NCI-H226 (cell line): ENCODE data around the gene NCMAP.
"Not testable (repeated sequence)": the region's sequence is repeated elsewhere in the genome, so short reads cannot be mapped to it uniquely, and the experiment has no call there.

Experiments used
- DNase-seq: peaks from one replicate; pipeline ENCODE4 v3.0.0-alpha.2; 2015

The NCMAP gene

GRCh38 chr1:24544239-24544638 lies 11.6 kb upstream of the NCMAP start:
- DNase-seq: no peak

GRCh38 chr1:24545662-24546061 lies 10.2 kb upstream of the NCMAP start:
- no peak for DNase-seq

GRCh38 chr1:24547195-24547594 lies 8.7 kb upstream of the NCMAP start:
- no peak for DNase-seq

- no peak for DNase-seq
Observed at GRCh38 chr1:24548070-24548469, 7.8 kb upstream of the NCMAP start.

- DNase-seq: not testable (repeated sequence)
Observed at GRCh38 chr1:24549210-24549609, 6.7 kb upstream of the NCMAP start.

GRCh38 chr1:24551290-24551959 lies 4.5 kb upstream of the NCMAP start:
- no peak for DNase-seq

GRCh38 chr1:24551960-24552571 lies 3.8 kb upstream of the NCMAP start:
- DNase-seq: peak; percentile 18

- DNase-seq: no peak
Observed at GRCh38 chr1:24553931-24554330, 2.0 kb upstream of the NCMAP start.

GRCh38 chr1:24554714-24555113 lies 1.2 kb upstream of the NCMAP start:
- DNase-seq: no peak

GRCh38 chr1:24556414-24556795 lies 518 bp downstream of the NCMAP start:
- no peak for DNase-seq

GRCh38 chr1:24557220-24557619 lies 1.3 kb downstream of the NCMAP start:
- DNase-seq: no peak

- no peak for DNase-seq
Observed at GRCh38 chr1:24557711-24558131, 1.8 kb downstream of the NCMAP start.

GRCh38 chr1:24558455-24558854 lies 2.6 kb downstream of the NCMAP start:
- DNase-seq: no peak

GRCh38 chr1:24558902-24559791 lies 3.3 kb downstream of the NCMAP start:
- peak; percentile 68 for DNase-seq

GRCh38 chr1:24560361-24560760 lies 4.5 kb downstream of the NCMAP start:
- DNase-seq: no peak

- peak; percentile 43 for DNase-seq
Observed at GRCh38 chr1:24562625-24563024, 6.7 kb downstream of the NCMAP start.

- DNase-seq: no peak
Observed at GRCh38 chr1:24564695-24565094, 8.8 kb downstream of the NCMAP start.

GRCh38 chr1:24566236-24566867 lies 10.5 kb downstream of the NCMAP start:
- no peak for DNase-seq

- DNase-seq: no peak
Observed at GRCh38 chr1:24567792-24568388, 12.0 kb downstream of the NCMAP start.

- DNase-seq: no peak
Observed at GRCh38 chr1:24568475-24568874, 12.6 kb downstream of the NCMAP start.

GRCh38 chr1:24570265-24571125 lies 14.6 kb downstream of the NCMAP start:
- no peak for DNase-seq

GRCh38 chr1:24572301-24572700 lies 16.4 kb downstream of the NCMAP start:
- no peak for DNase-seq
